AG08395 (cell line): Measurements from ENCODE around the gene KCNK3.
"Not testable (repeated sequence)": the region's sequence is repeated elsewhere in the genome, so short reads cannot be mapped to it uniquely, and the experiment has no call there.

Source experiments
- DNase-seq: peaks from one replicate; pipeline ENCODE4 v3.0.0; 2012; ENCODE audit warnings: mixed read lengths, low spot score

Gene KCNK3

DNA sequence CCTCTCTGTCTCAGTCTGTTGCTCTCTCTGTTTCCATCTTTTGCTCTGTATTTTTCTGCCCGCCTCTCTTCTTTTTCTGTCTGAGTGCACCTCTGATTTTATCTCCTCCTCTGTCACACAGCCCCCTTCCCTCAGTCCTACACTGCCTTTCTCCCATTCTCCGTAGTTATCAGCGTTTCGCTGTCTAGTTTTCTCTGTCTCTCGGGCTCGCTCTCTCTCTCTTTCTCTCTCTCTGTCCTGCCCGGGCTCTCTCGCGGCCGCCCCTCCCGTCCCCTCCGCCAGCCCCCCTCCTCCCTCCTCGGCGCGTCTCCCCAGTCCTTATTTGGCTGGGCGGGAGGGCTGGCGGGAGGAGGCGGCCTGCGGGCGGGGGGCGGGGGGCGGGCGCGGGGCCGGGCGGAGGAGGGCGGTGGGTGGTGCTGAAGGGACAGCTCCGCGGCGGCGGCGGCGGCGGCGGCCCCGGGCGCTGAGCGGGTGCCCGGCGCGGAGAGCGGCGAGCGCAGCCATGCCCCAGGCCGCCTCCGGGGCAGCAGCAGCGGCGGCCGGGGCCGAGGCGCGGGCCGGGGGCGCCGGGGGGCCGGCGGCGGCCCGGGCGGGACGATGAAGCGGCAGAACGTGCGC lies at the start of gene KCNK3:
TSS of gene KCNK3 (plus strand) at position 444 of the 618 bp plus-strand sequence. CDS start at position 598, 154 bp downstream.
- peak; percentile 70 for DNase-seq

DNA sequence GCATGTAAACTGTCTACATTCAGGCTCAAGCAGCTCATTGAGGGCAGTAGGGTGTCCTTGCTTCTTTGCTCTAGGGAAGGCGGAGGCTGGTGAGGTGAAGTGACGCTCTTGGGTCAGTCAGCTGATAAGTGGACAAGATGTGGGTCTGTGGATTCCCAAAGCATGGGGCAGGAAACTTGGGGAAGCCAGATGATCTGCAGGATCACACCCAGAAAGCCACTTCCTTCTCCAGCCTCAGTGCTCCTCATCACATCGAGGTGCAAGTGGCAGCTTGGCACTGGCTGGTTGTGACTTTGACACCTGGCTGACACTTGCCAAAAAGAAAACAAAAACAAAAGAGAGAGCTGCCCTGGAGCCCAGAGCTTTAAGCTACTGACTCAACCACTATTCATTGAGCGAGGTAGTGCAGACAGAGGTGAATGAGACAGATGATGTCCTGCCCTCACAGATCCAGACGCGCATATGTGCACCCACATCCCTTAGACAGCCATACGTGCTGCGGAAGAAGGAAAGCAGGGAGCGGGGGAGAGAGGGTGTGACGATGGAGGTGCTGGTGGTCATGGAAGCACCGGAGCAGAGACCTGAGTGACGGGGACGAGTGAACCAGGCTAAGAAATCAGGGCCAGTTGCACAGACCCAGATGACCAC lies 48.2 kb upstream of the KCNK3 start:
- DNase-seq, result no peak

DNA sequence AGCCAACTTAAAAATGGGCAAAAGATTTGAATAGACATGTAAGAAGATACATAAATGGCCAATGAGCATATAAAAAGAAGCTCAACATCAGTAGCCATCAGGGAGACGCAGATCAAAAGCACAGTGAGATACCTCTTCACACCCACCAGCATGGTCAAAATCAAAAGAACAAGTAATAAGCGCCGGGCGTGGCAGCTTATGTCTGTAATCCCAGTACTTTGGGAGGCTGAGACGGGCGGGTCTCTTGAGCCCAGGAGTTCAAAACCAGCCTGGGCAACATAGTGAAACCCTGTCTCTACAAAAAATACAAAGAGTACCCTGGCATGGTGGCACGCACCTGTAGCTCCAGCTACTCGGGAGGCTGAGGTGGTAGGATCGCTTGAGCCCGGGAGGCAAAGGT lies 46.8 kb upstream of the KCNK3 start:
- no peak for DNase-seq

DNA sequence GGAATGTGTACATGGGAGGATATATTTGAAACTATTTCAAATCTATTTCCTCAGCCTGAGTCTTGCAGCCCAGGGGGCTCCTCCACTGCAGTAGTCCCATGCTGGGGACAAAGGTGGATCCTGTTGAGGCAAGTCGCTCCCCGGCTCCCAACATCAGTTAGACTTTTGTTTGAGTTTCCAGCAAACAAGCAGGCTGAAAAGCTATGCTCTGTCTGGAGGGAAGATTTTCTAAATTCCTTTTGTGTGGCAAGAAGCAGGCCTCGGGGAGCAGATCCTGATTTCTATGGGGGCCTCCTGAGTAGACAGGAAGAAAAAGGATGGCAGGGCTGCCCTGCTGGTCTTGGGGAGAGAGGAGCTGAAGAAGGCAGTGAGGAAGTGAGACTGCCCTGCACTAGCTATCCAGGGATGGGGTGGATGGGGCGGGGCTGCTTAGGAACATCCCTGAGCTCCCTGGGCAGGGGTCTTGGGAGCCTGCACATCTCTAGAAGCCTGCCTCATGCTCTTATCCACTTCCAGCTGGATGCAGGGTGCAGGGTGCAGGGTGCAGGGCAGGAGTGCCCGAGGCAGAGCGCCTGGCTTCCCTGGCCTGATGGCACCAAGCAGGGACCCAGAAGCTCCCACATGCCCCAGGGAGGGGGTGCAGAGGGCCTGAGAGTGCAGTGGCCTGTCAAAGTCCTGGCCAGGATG lies 45.4 kb upstream of the KCNK3 start:
- DNase-seq, result no peak

DNA sequence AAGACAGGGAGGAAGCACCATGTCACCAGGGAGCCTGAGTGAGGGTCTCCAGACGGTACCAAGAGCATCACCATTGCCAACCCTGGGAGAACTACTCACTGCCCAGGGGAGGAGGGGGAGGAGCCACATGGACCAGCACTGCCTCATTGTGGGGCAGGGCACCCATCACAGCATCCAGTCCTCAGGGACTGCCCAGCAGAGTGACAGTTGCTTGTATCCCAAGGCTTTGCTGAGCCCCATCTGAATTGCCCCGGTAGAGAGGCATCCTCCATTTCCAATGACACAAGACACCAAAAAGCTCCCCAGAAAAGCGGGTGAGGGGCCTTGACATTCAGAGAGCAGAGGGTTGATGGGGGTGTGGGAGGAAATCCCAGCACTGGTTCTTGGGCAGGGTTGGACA lies 44.5 kb upstream of the KCNK3 start:
- DNase-seq, result no peak

DNA sequence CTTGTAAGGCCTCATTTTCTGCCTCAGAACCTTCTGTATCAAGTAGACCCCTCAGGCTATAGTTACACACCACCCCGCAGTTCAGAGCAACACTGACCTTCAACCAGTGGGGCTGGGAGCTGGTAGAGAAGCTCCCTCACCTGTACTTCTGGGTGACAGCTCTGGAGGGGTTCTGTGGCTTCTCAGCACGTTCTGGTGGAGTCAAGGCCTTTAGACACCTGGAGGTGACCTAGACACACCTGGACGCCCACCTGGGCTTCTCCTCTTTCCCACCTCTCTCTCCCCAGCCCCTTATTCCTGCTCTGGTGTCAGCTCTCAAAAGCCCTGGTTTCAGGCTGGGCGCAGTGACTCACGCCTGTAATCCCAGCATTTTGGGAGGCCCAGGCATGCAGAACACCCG lies 44.0 kb upstream of the KCNK3 start:
- DNase-seq, result no peak

DNA sequence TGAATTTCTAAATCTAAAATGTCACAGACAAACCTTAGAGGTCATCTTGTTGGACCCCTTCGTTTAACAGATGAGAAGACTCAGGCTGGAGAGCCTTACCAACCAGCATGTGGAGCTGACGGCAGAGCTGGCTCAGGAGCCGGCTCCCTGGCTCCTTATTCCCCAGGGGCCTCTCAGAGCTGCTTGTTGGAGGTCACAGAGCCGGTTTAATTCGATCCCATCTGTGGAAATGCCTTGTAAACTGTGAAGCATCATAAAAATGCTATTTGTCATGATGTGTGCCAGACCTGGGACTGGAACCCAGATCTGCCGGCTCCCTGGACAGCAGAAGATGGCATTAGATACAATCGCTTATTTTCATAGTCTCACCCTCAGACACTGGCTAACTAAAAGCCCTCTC lies 43.2 kb upstream of the KCNK3 start:
- no peak for DNase-seq

DNA sequence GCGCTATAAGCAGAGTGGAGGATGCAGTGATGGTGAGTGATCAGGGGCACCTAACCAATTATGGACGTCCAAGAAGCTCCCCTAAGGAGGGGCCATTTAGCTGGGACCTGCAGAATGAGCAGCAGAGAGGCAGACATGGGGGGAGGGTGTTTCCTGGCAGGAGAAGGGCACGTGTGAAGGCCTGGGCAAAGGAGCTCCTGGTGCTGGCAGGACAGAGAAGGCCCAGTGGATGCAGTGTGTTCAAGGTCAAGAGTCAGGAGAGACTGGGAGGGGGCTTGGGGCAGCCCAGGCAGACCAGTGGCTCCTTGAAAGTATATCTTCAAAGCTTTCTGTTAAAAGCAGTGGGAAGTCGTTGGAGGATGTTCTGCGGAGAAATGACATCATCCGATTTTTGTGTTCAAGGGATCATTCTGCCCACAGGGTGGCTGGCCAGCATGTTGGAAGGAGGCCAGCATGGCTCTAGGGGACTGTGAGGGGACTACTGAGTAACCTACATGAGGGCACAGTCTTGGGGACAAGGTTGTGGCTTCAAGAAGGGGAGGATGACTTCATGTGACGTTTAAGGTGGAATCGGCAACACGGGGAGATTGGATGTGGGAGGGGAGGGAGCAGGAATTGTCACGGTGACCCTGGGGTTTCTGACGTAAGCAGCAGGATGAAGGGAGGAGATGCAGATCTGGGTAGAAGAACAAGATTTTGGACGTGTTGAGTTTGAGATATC lies 42.4 kb upstream of the KCNK3 start:
- DNase-seq, result no peak

DNA sequence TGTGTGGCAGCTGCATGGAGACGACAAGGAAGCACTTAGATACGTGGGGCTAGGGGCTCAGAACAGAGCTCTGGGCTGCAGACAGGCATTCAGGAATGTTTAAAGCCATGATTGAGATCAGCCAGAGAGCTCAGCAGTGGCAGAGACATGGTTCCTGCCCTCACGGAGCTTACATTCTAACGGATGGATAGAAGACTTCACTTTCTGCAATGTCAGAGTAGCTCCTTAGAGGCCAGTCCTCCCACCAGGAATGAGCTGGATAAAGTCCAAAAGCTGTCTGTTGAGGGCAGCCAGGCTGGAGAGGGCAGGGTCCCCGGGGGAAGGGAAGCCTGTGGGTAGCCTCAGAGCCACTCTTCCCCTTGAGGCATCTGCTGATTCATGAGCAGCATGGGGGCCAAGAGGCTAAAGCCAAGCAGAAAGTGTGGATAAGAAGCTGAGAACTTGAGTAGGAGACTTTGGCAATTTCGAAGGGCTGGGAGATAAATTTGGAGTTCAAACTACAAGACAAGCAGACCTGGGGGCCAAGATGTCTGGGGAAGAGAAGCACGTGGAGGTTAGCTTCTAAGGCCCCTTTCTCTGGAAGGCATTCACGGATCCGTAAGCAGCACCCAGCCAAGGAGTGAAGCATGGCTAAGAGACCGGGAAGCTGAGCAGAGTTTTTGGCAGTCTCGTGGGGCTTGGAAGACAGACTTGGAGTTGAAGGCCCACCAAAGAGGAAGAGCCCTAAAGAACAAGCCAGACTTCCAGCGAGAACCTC lies 41.6 kb upstream of the KCNK3 start:
- DNase-seq, result no peak

DNA sequence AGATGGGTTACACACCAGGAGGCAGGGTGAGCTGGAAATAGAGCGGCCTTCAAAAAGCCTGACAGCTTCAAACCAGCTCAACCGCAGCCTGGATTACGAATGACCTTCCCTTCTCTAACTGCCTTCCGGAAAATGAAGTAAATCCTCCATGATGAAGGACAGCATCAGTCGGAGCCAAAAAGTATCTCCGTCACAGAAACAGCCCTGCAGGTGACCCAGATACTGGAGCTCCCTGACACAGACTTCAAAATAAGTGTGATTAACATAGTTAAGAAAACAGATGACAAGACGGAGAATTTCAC lies 41.1 kb upstream of the KCNK3 start:
- no peak for DNase-seq

DNA sequence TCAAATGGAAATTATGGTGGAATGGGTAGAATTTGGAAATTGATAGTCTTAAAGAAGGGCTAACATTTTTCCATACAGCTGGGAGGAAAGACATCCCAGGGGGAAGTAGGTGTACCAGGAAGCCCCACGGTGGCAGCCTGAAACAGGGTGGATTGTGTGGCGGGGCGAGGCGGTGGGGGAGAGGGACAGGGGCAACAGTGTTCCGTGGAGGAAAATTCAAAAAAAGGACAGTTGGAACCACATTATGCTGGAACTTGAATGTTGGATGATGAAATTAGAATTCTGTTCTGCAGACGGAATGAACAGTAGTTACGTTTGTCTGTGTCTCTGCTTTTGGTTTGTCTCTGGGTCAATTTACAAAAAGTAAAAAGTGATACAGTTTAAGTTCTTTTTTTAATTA lies 40.7 kb upstream of the KCNK3 start:
- no peak for DNase-seq

DNA sequence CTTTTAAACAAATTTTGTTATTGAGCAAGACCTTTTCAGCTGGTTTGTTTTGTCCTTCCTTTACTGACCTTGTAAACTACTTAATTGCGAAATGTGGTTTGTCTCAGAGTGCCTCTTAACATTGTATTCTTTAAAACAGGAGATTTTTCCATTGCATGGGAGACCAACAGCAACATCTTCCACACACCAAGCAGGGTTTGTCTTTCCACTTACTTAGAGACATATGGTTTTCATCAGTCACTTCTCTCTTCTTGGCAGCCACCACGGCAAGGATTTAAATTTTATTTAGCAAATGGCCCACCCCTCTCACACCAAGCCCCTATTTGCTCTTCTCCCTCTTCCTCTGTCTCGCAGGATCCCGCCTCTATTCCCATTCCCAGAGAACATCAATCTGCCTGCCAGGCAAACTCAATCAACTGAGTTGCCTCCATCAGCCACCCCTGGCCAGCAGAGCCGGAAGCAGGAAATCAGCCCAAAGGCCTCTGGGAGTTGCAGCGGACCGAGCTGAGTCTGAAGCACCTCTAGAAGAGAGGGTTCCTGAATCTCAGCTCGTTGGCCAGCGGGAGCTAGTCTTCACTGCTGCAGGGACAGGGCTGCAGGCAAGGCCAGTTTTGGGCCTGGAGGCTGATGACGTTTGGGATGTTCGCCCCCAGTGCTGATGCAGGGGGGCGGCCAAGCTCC lies 40.0 kb upstream of the KCNK3 start:
- peak; percentile 59 for DNase-seq

DNA sequence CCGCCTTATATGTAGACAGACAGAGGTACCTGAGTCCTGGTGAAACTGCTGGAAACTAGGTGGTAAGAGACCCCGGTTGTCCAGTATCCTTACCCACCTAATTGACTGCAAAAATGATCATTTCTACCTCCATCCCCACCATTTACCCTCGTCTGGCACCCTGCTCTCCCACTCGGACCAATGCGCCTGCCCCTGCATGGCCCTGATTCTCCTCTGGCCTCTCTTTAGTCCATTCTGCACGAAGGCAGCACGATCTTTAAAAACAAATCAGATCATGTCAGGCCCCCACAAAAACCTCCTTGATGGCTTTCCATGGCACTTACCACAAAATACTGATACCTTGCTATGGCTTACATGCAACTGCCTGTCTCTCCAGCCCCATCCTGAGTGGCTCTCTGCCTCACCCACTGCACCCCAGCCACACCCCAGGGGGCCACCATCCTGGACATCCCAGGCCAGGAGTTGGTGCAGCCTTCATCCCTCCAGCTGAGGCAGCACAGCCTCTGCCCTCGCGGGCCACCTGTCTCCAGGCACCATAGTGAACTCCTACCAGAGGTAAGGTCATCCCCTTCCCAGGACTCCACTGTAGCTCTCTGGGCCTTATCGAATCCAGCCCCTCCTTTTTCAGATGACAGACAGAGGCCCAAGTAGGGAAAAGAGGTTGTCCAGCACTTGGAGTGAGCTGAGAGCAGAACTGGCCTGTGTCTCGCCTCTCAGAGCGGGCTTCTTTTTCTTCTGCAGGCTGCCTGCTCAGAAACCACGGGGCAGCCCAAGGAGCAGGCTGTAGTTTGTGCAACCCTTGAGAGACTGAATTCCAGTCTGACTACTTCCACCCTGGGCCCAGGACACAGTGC lies 39.1 kb upstream of the KCNK3 start:
- DNase-seq, result no peak

DNA sequence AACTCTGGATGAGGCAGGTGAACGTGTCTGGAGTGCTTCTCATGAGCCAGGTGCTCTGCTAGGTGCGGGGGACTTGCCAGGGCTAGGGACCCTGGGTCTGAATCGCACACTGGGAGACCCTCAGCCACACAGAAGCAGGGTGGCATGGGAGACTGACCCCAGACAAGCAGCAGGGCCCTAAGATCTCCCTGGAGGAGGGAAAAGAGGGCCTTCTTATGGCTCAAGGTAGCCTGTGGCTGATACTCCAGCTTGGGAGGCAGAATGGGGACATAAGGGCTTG lies 38.5 kb upstream of the KCNK3 start:
- no peak for DNase-seq

DNA sequence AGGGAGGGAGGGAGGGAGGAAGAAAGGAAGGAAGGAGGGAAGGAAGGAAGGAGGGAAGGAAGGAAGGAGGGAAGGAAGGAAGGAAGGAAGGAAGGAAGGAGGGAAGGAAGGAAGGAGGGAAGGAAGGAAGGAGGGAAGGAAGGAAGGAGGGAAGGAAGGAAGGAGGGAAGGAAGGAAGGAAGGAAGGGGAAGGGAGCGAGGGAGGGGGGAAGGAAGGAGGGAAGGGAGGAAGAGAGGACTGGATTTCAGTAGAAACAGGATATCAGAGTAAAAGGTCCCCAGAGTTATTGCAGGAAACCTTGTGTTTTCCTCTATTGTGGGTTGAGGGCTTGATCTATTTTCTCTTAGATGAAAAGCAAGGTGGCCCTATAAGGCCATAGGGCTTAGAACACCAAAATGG lies 37.4 kb upstream of the KCNK3 start:
- DNase-seq, result not testable (repeated sequence)

DNA sequence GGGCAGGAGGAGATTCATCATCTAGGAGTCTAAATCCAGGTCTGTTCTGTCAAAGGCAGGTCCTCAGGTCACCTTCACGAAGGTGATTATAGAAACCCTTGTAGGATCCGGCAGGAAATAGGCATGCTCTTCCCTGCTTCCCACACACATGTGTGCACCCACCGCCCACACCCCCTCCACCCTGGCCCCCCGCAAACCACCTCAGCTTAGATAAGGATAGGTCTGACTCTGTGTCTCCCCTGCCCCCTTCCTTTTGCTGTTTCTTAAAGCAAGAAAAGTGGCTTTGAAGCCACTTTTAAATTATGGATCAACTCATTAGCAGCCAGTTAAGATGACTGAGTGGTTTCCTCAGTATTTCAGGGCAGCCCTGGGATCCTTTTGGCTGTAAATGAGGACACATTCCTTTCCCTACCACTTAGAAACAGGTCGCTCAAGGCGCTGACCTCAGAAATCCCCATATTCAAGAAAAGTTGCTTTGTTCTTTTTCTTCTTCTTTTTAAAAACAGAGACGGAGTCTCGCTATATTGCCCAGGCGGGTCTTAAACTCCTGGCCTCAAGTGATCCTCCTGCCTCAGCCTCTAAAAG lies 36.8 kb upstream of the KCNK3 start:
- no peak for DNase-seq

DNA sequence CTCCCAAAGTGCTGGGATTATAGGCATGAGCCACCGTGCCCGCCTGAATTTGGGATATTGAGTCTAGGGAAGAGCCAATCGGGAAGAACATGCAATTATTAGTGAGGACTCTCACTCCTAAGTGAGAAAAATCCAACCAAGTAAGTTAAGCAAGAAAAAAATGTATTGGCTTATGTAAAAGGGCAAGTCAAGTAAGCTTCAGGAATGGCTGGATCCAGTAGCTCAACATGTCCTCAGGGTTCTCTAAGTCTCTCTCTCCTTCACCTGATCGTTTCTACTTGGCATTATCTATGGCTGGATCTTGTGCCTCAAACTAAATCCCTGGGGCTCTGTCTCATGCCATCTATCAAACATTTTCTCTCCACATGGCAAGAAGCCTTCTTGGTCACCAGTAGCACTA lies 35.3 kb upstream of the KCNK3 start:
- DNase-seq, result no peak

DNA sequence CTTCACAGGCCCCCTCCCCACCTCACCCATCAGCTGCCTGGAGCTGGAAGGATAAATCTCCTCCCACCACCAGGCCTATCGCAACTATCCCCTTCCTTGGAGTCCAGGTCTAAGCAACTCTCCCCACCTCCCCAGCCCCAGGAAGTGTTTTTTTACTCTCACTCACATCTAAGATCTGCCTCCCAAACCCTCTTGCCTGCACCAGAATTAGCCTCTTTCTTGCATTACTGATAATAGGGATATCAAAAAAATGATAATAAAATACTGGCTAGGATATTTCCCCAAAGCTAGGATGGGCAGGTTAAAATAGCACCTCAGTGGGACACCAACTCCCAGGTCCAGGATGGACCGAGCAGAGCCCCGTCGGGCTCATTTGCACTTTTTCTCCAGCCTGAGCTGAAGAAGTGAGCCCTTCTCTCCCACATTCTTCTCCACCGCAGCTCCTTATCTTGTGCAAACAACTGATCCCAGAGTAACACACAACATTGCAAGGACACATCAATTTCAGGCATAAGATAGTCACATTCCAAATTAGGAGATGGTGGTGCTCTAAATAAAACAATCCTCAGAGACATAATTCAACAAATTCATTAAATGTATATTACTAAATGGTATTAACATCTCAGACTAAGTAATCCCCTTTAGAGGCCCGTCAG lies 33.7 kb upstream of the KCNK3 start:
- DNase-seq, result no peak

DNA sequence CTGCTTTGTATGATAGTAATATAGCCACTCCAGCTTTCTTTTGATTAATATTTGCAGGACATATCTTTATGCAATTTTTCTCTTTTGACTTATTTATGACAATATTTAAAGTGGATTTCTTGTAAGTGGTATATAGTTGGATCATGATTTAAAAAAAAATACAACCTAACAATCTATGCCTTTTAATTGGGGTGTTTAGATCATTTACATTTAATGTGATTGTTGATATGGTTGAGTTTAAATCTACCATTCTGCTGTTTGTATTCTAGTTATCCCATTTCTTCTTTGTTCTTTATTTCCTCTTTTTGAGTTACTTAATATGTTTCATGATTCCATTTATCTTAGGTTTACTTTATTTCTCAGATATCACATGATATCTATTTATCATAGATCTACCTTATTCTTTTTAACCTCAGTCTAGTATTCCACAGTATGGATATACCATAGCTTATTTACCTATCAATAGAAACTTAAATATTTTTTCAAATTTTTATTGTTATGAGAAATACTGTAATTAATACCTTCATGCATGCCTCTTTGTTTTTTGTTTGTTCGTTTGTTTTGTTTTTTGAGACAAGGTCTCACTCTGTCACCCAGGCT lies 32.1 kb upstream of the KCNK3 start:
- DNase-seq, result no peak

DNA sequence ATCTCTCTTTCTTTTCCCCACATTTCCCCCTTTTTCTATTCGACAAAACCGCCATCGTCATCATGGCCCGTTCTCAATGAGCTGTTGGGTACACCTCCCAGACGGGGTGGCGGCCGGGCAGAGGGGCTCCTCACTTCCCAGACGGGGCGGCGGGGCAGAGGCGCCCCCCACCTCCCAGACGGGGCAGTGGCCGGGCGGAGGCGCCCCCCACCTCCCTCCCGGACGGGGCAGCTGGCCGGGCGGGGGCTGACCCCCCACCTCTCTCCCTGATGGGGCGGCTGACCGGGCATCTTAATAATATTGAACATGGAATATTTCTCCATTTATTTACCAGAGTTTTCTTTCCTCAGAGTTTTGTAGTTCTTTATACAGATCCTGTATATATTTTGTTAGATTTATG lies 27.2 kb upstream of the KCNK3 start:
- DNase-seq, result not testable (repeated sequence)
